ENCODE data around the gene DPYSL3.

DNA sequence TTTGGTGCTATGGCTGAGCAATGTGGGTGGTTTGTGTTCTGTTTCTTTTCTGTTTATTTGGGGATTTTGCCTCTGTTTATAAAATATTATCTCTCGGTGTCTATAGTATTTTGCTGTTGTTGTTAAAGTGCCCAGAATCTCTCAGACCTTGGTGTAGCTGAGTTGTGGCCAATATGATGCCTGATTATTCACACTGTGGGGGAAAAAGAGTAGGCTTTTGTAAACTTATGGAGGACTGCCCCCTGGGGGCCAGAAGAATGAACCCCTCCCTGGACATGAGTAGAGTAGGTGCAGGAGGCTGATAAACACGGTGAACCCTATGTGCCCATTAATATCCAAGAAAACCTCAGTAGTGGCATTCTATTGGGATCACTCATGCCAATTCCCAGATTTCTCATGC lies 49.0 kb upstream of the DPYSL3 start:
- TF ChIP-seq, protein P1, sequence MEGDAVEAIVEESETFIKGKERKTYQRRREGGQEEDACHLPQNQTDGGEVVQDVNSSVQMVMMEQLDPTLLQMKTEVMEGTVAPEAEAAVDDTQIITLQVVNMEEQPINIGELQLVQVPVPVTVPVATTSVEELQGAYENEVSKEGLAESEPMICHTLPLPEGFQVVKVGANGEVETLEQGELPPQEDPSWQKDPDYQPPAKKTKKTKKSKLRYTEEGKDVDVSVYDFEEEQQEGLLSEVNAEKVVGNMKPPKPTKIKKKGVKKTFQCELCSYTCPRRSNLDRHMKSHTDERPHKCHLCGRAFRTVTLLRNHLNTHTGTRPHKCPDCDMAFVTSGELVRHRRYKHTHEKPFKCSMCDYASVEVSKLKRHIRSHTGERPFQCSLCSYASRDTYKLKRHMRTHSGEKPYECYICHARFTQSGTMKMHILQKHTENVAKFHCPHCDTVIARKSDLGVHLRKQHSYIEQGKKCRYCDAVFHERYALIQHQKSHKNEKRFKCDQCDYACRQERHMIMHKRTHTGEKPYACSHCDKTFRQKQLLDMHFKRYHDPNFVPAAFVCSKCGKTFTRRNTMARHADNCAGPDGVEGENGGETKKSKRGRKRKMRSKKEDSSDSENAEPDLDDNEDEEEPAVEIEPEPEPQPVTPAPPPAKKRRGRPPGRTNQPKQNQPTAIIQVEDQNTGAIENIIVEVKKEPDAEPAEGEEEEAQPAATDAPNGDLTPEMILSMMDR (IDR thresholded peaks at IDR 0.05): peak; percentile 18 to 66 (median 34)
- TF ChIP-seq POLR2A (IDR thresholded peaks at IDR 0.05) (no peak), EP300 (IDR thresholded peaks at IDR 0.05) (peak in 1 of 2 donors; percentile 28)

Data from tibial nerve (tissue), 4 donors.